Measurements from ENCODE around the gene RAB37. TPM values are rescaled to one million over a fixed set of nuclear protein-coding genes. Genes with fewer than 3 reads are reported as not detected.

RAB37 gene
- total RNA-seq, 3 donors from 2014 or later (not counting 1 experiment from before 2014, with no cell fraction given) = 150 to 184 (median 169) TPM

GRCh38 chr17:74756891-74757290 is 19.8 kb downstream of the RAB37 start:
- intact Hi-C loops (cut with micrococcal nuclease) = no loop called here
- TF ChIP-seq CTCF (IDR thresholded peaks at IDR 0.05) = no peak
- Histone ChIP-seq H3K36me3 (ENCODE audit: control insufficient read depth, insufficient read depth, low read length) (peaks cover 28% of the 10 kb centered on the region), H3K9me3 (ENCODE audit: control insufficient read depth, insufficient read depth, low read length) (no peaks in the 10 kb centered on the region), H3K4me1 (ENCODE audit: control insufficient read depth, insufficient read depth, low read length) (peaks cover 100% of the 10 kb centered on the region), H3K4me3 (ENCODE audit: low read length) (no peak overlapping the region), H3K27me3 (ENCODE audit: control insufficient read depth, insufficient read depth, low read length) (no peaks in the 10 kb centered on the region), H3K27ac (ENCODE audit: low read length) (peak overlapping the region; percentile 15)
- ATAC-seq (no peak), DNase-seq (no peak)
- 56% methylated on average over 3 of the region's 3 CpGs for WGBS (ENCODE audit: insufficient coverage)
- Mint-ChIP-seq H3K4me3 (peak overlapping the region; percentile 70), H3K9me3 (no peaks in the 10 kb centered on the region), H3K4me1 (peaks cover 85 to 93% of the 10 kb centered on the region in 2 donors), H3K36me3 (no peaks in the 10 kb centered on the region), H3K27me3 (ENCODE audit: low read depth in 2 of 2) (no peaks in the 10 kb centered on the region), H3K27ac (peak overlapping the region; percentile 85 to 92)

GRCh38 chr17:74757502-74757901 is 20.4 kb downstream of the RAB37 start:
- ATAC-seq (no peak), DNase-seq (no peak)
- 43% methylated on average over 3 of the region's 3 CpGs for WGBS (ENCODE audit: insufficient coverage)
- no peaks in the 10 kb centered on the region for H3K36me3 Mint-ChIP-seq
- Histone ChIP-seq H3K4me1 (ENCODE audit: control insufficient read depth, insufficient read depth, low read length) (peaks cover 99% of the 10 kb centered on the region), H3K36me3 (ENCODE audit: control insufficient read depth, insufficient read depth, low read length) (peaks cover 26% of the 10 kb centered on the region), H3K9me3 (ENCODE audit: control insufficient read depth, insufficient read depth, low read length) (no peaks in the 10 kb centered on the region), H3K27ac (ENCODE audit: low read length) (peak overlapping the region; percentile 15), H3K4me3 (ENCODE audit: low read length) (no peak overlapping the region), H3K27me3 (ENCODE audit: control insufficient read depth, insufficient read depth, low read length) (no peaks in the 10 kb centered on the region)
- H3K27me3 Mint-ChIP-seq (ENCODE audit: low read depth in 2 of 2) = no peaks in the 10 kb centered on the region
- H3K9me3 Mint-ChIP-seq = no peaks in the 10 kb centered on the region
- H3K4me1 Mint-ChIP-seq = peaks cover 81 to 88% of the 10 kb centered on the region in 2 donors
- intact Hi-C loops (cut with micrococcal nuclease) = no loop called here
- H3K4me3 Mint-ChIP-seq = peak overlapping the region; percentile 86
- TF ChIP-seq CTCF (IDR thresholded peaks at IDR 0.05) = no peak
- H3K27ac Mint-ChIP-seq = peak overlapping the region; percentile 85 to 92

- intact Hi-C loops (cut with micrococcal nuclease) = no loop called here
- WGBS (ENCODE audit: insufficient coverage) = 46% methylated on average over 26 of the region's 26 CpGs
- no peak for ATAC-seq
- H3K27ac Mint-ChIP-seq = peak overlapping the region; percentile 85 to 92
- no peaks in the 10 kb centered on the region for H3K36me3 Mint-ChIP-seq
- H3K4me3 Mint-ChIP-seq = peak overlapping the region; percentile 86
- Histone ChIP-seq H3K27ac (ENCODE audit: low read length) (peak overlapping the region; percentile 15), H3K36me3 (ENCODE audit: control insufficient read depth, insufficient read depth, low read length) (peaks cover 25% of the 10 kb centered on the region), H3K27me3 (ENCODE audit: control insufficient read depth, insufficient read depth, low read length) (no peaks in the 10 kb centered on the region), H3K4me1 (ENCODE audit: control insufficient read depth, insufficient read depth, low read length) (peaks cover 99% of the 10 kb centered on the region), H3K9me3 (ENCODE audit: control insufficient read depth, insufficient read depth, low read length) (no peaks in the 10 kb centered on the region), H3K4me3 (ENCODE audit: low read length) (no peak overlapping the region)
- H3K9me3 Mint-ChIP-seq = no peaks in the 10 kb centered on the region
- no peak for TF ChIP-seq CTCF (IDR thresholded peaks at IDR 0.05)
- peaks cover 79 to 88% of the 10 kb centered on the region in 2 donors for H3K4me1 Mint-ChIP-seq
- H3K27me3 Mint-ChIP-seq (ENCODE audit: low read depth in 2 of 2) = no peaks in the 10 kb centered on the region
- no peak for DNase-seq
Observed at GRCh38 chr17:74757931-74758847, 21.1 kb downstream of the RAB37 start.

All from natural killer cell (primary cell).